Mesendoderm (in vitro differentiated cells): Measurements from ENCODE around the gene PTX4.

ENCODE experiments used
- DNase-seq: peaks from one replicate; pipeline ENCODE4 v3.0.0; 2013
- H2AK5ac ChIP-seq: 2 replicates; pipeline ENCODE4 v1.6.1; 2013; ENCODE audit warnings: low read length, inconsistent platforms
- H2BK120ac ChIP-seq: 2 replicates; pipeline ENCODE4 v1.6.1; 2013; ENCODE audit warnings: low read depth, mild to moderate bottlenecking, low read length, moderate library complexity, mixed read lengths
- H2BK15ac ChIP-seq: replicated peaks from 2 replicates; pipeline ENCODE4 v1.6.1; 2013; ENCODE audit warnings: low read depth, mild to moderate bottlenecking, moderate library complexity
- H2BK5ac ChIP-seq: 2 replicates; pipeline ENCODE4 v1.6.1; 2013; ENCODE audit warnings: low read length, inconsistent platforms
- H3K18ac ChIP-seq: 2 replicates; pipeline ENCODE4 v1.6.1; 2013; ENCODE audit warnings: mild to moderate bottlenecking, low read length, mixed read lengths
- H3K23ac ChIP-seq: one replicate; pipeline ENCODE4 v1.6.1; 2013; ENCODE audit warnings: low read length
- H3K27ac ChIP-seq: 2 replicates; pipeline ENCODE4 v1.5.1; 2013; ENCODE audit warnings: low read depth, mild to moderate bottlenecking, inconsistent platforms, low read length, moderate library complexity
- H3K27me3 ChIP-seq: 2 replicates; pipeline ENCODE4 v1.6.1; 2013; ENCODE audit warnings: low read length, control low read depth, mild to moderate bottlenecking, inconsistent platforms; ENCODE audit not compliant: insufficient read depth, poor library complexity
- H3K36me3 ChIP-seq: 2 replicates; pipeline ENCODE4 v1.6.1; 2013; ENCODE audit warnings: low read length, inconsistent platforms; ENCODE audit not compliant: control insufficient read depth, insufficient read depth
- H3K4ac ChIP-seq: one replicate; pipeline ENCODE4 v1.6.1; 2013; ENCODE audit warnings: low read depth, mild to moderate bottlenecking, low read length, moderate library complexity
- H3K4me1 ChIP-seq: 2 replicates; pipeline ENCODE4 v1.6.1; 2013; ENCODE audit warnings: low read depth, low read length, inconsistent platforms; ENCODE audit not compliant: control insufficient read depth
- H3K4me2 ChIP-seq: 2 replicates; pipeline ENCODE4 v1.6.1; 2013; ENCODE audit warnings: low read length
- H3K4me3 ChIP-seq: 2 replicates; pipeline ENCODE4 v1.5.1; 2013; ENCODE audit warnings: mild to moderate bottlenecking, low read length
- H3K56ac ChIP-seq: one replicate; pipeline ENCODE4 v1.6.1; 2013; ENCODE audit warnings: low read length
- H3K79me1 ChIP-seq: 2 replicates; pipeline ENCODE4 v1.6.1; 2013; ENCODE audit warnings: low read length, inconsistent platforms
- H3K79me2 ChIP-seq: 2 replicates; pipeline ENCODE4 v1.6.1; 2013; ENCODE audit warnings: mild to moderate bottlenecking, low read length; ENCODE audit not compliant: control insufficient read depth, insufficient read depth
- H3K9ac ChIP-seq: 2 replicates; pipeline ENCODE4 v1.6.1; 2013; ENCODE audit warnings: low read length, inconsistent platforms
- H4K5ac ChIP-seq: one replicate; pipeline ENCODE4 v1.6.1; 2013; ENCODE audit warnings: low read length
- H4K8ac ChIP-seq: one replicate; pipeline ENCODE4 v1.6.1; 2013; ENCODE audit warnings: low read depth, mild to moderate bottlenecking, control low read depth, low read length, moderate library complexity
- WGBS: extraction: QIAGEN DNeasy Blood & Tissue Kit; methylation state at CpG from one replicate; pipeline ENCODE4 v1.1.7; 2013; ENCODE audit warnings: low lambda C conversion rate, missing lambda C conversion rate; ENCODE audit not compliant: insufficient coverage; ENCODE audit errors: extremely low coverage; 5-methylcytosine and 5-hydroxymethylcytosine counted together

Gene PTX4

GRCh38 chr16:1460602-1461138 is 28.1 kb downstream of the PTX4 start:
- H2AK5ac ChIP-seq = no peak overlapping the region
- no peaks in the 10 kb centered on the region for H3K79me1 ChIP-seq
- H3K4me2 ChIP-seq = no peak overlapping the region
- H3K4me1 ChIP-seq = no peaks in the 10 kb centered on the region
- H3K27ac ChIP-seq = no peak overlapping the region
- H3K4ac ChIP-seq = no peak overlapping the region
- H2BK120ac ChIP-seq = no peak overlapping the region
- H3K18ac ChIP-seq = no peak overlapping the region
- H3K36me3 ChIP-seq = no peaks in the 10 kb centered on the region
- H2BK5ac ChIP-seq = no peak overlapping the region
- H3K4me3 ChIP-seq = no peak overlapping the region
- no peak overlapping the region for H4K8ac ChIP-seq
- H3K23ac ChIP-seq = no peak overlapping the region
- no peak overlapping the region for H4K5ac ChIP-seq
- H3K9ac ChIP-seq = no peak overlapping the region
- no peaks in the 10 kb centered on the region for H3K27me3 ChIP-seq
- WGBS = no CpG with 5 or more reads among the region's 30 CpGs
- H2BK15ac ChIP-seq = no peak overlapping the region
- no peak for DNase-seq
- H3K79me2 ChIP-seq = no peaks in the 10 kb centered on the region
- H3K56ac ChIP-seq = no peak overlapping the region

GRCh38 chr16:1459967-1460366 is 28.8 kb downstream of the PTX4 start:
- Histone ChIP-seq H3K23ac (no peak overlapping the region), H2AK5ac (no peak overlapping the region), H3K27ac (no peak overlapping the region), H3K36me3 (no peaks in the 10 kb centered on the region), H3K27me3 (no peaks in the 10 kb centered on the region), H2BK120ac (no peak overlapping the region), H4K5ac (no peak overlapping the region), H3K18ac (no peak overlapping the region), H3K4me1 (no peaks in the 10 kb centered on the region), H2BK15ac (no peak overlapping the region), H3K4me3 (no peak overlapping the region), H4K8ac (no peak overlapping the region), H3K56ac (no peak overlapping the region), H3K9ac (no peak overlapping the region), H3K4ac (no peak overlapping the region), H3K4me2 (no peak overlapping the region), H3K79me2 (no peaks in the 10 kb centered on the region), H2BK5ac (no peak overlapping the region), H3K79me1 (no peaks in the 10 kb centered on the region)
- DNase-seq = no peak
- WGBS = no CpG with 5 or more reads among the region's 10 CpGs

GRCh38 chr16:1458977-1459341 is 29.8 kb downstream of the PTX4 start:
- no peak overlapping the region for H3K9ac ChIP-seq
- no peak overlapping the region for H3K18ac ChIP-seq
- H4K8ac ChIP-seq = no peak overlapping the region
- H4K5ac ChIP-seq = no peak overlapping the region
- no peaks in the 10 kb centered on the region for H3K27me3 ChIP-seq
- H3K23ac ChIP-seq = no peak overlapping the region
- H2BK5ac ChIP-seq = no peak overlapping the region
- H3K56ac ChIP-seq = no peak overlapping the region
- no peak overlapping the region for H3K4ac ChIP-seq
- no peaks in the 10 kb centered on the region for H3K79me1 ChIP-seq
- no peaks in the 10 kb centered on the region for H3K79me2 ChIP-seq
- H3K4me3 ChIP-seq = no peak overlapping the region
- H3K4me2 ChIP-seq = no peak overlapping the region
- no peaks in the 10 kb centered on the region for H3K36me3 ChIP-seq
- H2BK120ac ChIP-seq = no peak overlapping the region
- DNase-seq = no peak
- no peak overlapping the region for H2AK5ac ChIP-seq
- no peak overlapping the region for H2BK15ac ChIP-seq
- H3K27ac ChIP-seq = no peak overlapping the region
- WGBS = no CpG with 5 or more reads among the region's 14 CpGs
- no peaks in the 10 kb centered on the region for H3K4me1 ChIP-seq

- H2BK120ac ChIP-seq = no peak overlapping the region
- no peak overlapping the region for H3K56ac ChIP-seq
- H3K4ac ChIP-seq = no peak overlapping the region
- H2BK15ac ChIP-seq = no peak overlapping the region
- H3K27me3 ChIP-seq = no peaks in the 10 kb centered on the region
- H3K79me2 ChIP-seq = no peaks in the 10 kb centered on the region
- no peak overlapping the region for H4K5ac ChIP-seq
- no CpG with 5 or more reads among the region's 26 CpGs for WGBS
- H3K23ac ChIP-seq = no peak overlapping the region
- no peak overlapping the region for H3K27ac ChIP-seq
- no peak overlapping the region for H4K8ac ChIP-seq
- no peak overlapping the region for H3K9ac ChIP-seq
- H3K4me1 ChIP-seq = no peaks in the 10 kb centered on the region
- H3K4me3 ChIP-seq = no peak overlapping the region
- no peaks in the 10 kb centered on the region for H3K36me3 ChIP-seq
- no peak overlapping the region for H3K4me2 ChIP-seq
- no peak overlapping the region for H2AK5ac ChIP-seq
- DNase-seq = no peak
- no peak overlapping the region for H3K18ac ChIP-seq
- H2BK5ac ChIP-seq = no peak overlapping the region
- no peaks in the 10 kb centered on the region for H3K79me1 ChIP-seq
These were observed 30.3 kb downstream of the PTX4 start for GRCh38 chr16:1458336-1458976.

GRCh38 chr16:1457489-1458245 is 31.1 kb downstream of the PTX4 start:
- Histone ChIP-seq H3K79me1 (no peaks in the 10 kb centered on the region), H3K23ac (no peak overlapping the region), H4K8ac (no peak overlapping the region), H3K27me3 (no peaks in the 10 kb centered on the region), H2AK5ac (no peak overlapping the region), H2BK5ac (no peak overlapping the region), H3K4me1 (no peaks in the 10 kb centered on the region), H3K9ac (no peak overlapping the region), H3K4ac (no peak overlapping the region), H3K56ac (no peak overlapping the region), H3K18ac (no peak overlapping the region), H3K4me3 (no peak overlapping the region), H3K36me3 (no peaks in the 10 kb centered on the region), H3K4me2 (no peak overlapping the region), H4K5ac (no peak overlapping the region), H3K27ac (no peak overlapping the region), H2BK15ac (no peak overlapping the region), H3K79me2 (no peaks in the 10 kb centered on the region), H2BK120ac (no peak overlapping the region)
- no peak for DNase-seq
- no CpG with 5 or more reads among the region's 42 CpGs for WGBS
